Esophagus squamous epithelium (tissue), 5 donors: ENCODE results near the gene CPEB3. TPM values are rescaled to one million over a fixed set of nuclear protein-coding genes. Genes with fewer than 3 reads are reported as not detected.

Experiments
- DNase-seq: peaks from one replicate; lab custom pipeline; 2025; lab: John Stamatoyannopoulos, UW
- H3K27ac ChIP-seq, 4 donors: fragments of 200-600 bp; sonication (generic); one replicate each; pipeline ENCODE4 v1.5.1; 2016 to 2019; ENCODE audit warnings: mild to moderate bottlenecking in 1 of 4
- H3K27me3 ChIP-seq, 4 donors: fragments of 200-600 bp; sonication (generic); 1 replicate in 3 of 4; 2 replicates in 1 of 4; pipeline versions ENCODE4 v1.5.1 to v1.6.0; 2017 to 2021; ENCODE audit warnings: antibody characterized with exemption in 1 of 4
- H3K36me3 ChIP-seq, 3 donors: fragments of 200-600 bp; sonication (generic); one replicate each; pipeline ENCODE4 v1.5.1; 2016 to 2019
- H3K4me1 ChIP-seq, 3 donors: fragments of 200-600 bp; sonication (generic); one replicate each; pipeline ENCODE4 v1.5.1; 2017 to 2019
- H3K4me3 ChIP-seq, 4 donors: fragments of 200-600 bp; sonication (generic); 1 replicate in 3 of 4; 2 replicates in 1 of 4; pipeline ENCODE4 v1.5.1; 2016 to 2019; ENCODE audit warnings: mild to moderate bottlenecking in 2 of 4, moderate library complexity in 1 of 4
- H3K9me3 ChIP-seq, 3 donors: fragments of 200-600 bp; sonication (generic); one replicate each; pipeline ENCODE4 v1.5.1; 2016 to 2019
- POLR2A ChIP-seq, 4 donors: fragments of 450-650 bp; IDR thresholded peaks; one replicate each; pipeline ENCODE4 v1.6.1; 2017; ENCODE audit warnings: antibody characterized with exemption in 4 of 4, mild to moderate bottlenecking in 4 of 4, moderate library complexity in 3 of 4
- WGBS, 2 donors: methylation state at CpG; one replicate each; pipeline ENCODE4 v1.1.5; 2018; 5-methylcytosine and 5-hydroxymethylcytosine counted together
- intact Hi-C: fragments of 100-400 bp; cut with DNase I; formaldehyde crosslinking; loops from one replicate; pipeline ENCODE4 v1.15.0; 2022
- total RNA-seq, 4 donors: library from RNA; depleted of rRNA; stranded (reverse); fragments of >200 nt; gene quantifications; one replicate each; pipeline ENCODE4 v1.1.0, GENCODE V29; 2016
- TF ChIP-seq, protein P1 (sequence below), 6 experiments: fragments of 450-650 bp in 4 of 6; fragments of 200-600 bp in 2 of 6; sonication (generic) in 2 of 6; IDR thresholded peaks; one replicate each; pipeline ENCODE4 v1.5.1; 2016 to 2019; ENCODE audit warnings: antibody characterized with exemption in 6 of 6, mild to moderate bottlenecking in 4 of 6, moderate library complexity in 4 of 6
- donor health status: DM: yes; HTN: yes; CAD: no.

CPEB3 gene
- total RNA-seq, 4 donors from 2014 or later = 5.5 to 8.8 (median 7.3) TPM

DNA sequence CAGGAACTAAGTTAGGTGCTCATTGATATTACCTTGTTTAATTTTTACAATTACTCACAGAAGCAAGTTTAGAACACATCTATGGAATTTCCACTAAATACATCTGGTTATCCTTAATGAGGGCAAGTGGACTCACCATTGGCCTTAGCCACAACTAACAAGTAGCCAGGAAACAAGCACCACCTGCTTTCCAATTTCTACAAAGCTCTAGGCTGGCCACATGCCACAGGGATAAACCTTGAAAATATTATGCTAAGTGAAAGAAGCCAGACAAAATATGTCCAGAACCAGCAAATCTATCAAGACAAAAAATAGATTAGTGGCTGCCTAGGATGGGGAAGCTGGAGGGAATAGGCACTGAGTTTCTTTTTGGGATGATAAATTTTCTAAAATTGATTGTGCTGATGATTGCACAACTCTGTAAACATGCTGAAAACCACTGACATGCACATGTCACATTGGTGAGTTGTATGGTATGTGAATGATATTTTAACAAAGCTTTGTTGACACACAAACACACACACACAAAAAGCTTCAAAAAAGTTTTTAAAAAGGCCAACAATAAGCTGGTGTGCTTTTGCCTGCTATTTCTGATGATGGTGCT, 179.4 kb downstream of the CPEB3 start:
- peaks cover 0 to 14% (median 2%) of the 10 kb centered on the region in 3 donors for H3K4me1 ChIP-seq
- no peaks in the 10 kb centered on the region for H3K9me3 ChIP-seq
- no peak for DNase-seq
- no peaks in the 10 kb centered on the region for H3K27me3 ChIP-seq
- H3K27ac ChIP-seq = no peak overlapping the region
- H3K36me3 ChIP-seq = peaks cover 0 to 18% (median 0%) of the 10 kb centered on the region in 3 donors
- no peak overlapping the region for H3K4me3 ChIP-seq
- TF ChIP-seq, protein P1, sequence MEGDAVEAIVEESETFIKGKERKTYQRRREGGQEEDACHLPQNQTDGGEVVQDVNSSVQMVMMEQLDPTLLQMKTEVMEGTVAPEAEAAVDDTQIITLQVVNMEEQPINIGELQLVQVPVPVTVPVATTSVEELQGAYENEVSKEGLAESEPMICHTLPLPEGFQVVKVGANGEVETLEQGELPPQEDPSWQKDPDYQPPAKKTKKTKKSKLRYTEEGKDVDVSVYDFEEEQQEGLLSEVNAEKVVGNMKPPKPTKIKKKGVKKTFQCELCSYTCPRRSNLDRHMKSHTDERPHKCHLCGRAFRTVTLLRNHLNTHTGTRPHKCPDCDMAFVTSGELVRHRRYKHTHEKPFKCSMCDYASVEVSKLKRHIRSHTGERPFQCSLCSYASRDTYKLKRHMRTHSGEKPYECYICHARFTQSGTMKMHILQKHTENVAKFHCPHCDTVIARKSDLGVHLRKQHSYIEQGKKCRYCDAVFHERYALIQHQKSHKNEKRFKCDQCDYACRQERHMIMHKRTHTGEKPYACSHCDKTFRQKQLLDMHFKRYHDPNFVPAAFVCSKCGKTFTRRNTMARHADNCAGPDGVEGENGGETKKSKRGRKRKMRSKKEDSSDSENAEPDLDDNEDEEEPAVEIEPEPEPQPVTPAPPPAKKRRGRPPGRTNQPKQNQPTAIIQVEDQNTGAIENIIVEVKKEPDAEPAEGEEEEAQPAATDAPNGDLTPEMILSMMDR (IDR thresholded peaks at IDR 0.05) = no peak
- TF ChIP-seq POLR2A (IDR thresholded peaks at IDR 0.05) = no peak
- intact Hi-C loops = no loop called here

DNA sequence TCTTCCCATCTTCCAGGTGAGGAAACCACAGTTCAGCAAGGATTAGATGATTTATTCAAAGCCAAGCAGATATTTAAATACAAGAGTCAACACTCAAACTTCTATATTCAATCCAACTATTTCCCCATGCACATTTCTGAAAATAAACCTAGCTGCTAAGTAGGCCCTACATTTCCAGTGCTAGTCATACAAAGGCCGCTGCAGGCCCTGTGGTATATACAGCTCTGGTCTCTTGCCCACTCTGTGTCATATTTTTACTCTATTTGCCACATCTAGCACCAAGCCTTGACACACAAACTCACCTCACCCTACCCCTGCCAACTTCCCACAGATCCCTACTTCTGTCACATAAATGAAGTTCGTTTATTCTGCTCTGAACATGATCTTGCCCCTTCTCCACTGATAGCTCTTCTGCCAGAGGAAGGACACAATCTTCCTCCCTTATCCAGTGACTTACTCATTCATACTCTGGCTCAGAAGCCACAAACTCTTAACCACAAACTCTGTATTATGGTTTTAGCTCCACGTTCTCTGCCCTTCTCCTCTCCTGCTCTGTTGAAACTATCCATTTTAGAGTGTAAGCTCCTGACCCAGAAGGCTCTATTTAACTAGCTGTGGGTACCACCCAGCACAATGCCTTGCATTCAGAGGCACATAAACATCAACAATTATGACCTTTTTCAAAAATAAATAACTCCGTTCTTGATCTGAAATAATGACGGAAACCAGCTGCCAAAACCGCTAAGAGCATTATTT, 180.7 kb downstream of the CPEB3 start:
- intact Hi-C loops = no loop called here
- H3K4me1 ChIP-seq = peaks cover 0 to 14% (median 2%) of the 10 kb centered on the region in 3 donors
- TF ChIP-seq POLR2A (IDR thresholded peaks at IDR 0.05) = no peak
- TF ChIP-seq, protein P1 (IDR thresholded peaks at IDR 0.05) = no peak
- H3K36me3 ChIP-seq = peaks cover 0 to 18% (median 0%) of the 10 kb centered on the region in 3 donors
- H3K27me3 ChIP-seq = no peaks in the 10 kb centered on the region
- DNase-seq = no peak
- no peak overlapping the region for H3K27ac ChIP-seq
- no peaks in the 10 kb centered on the region for H3K9me3 ChIP-seq
- no peak overlapping the region for H3K4me3 ChIP-seq
- 82 to 88% methylated on average over 6 of the region's 6 CpGs for WGBS, 2 donors

DNA sequence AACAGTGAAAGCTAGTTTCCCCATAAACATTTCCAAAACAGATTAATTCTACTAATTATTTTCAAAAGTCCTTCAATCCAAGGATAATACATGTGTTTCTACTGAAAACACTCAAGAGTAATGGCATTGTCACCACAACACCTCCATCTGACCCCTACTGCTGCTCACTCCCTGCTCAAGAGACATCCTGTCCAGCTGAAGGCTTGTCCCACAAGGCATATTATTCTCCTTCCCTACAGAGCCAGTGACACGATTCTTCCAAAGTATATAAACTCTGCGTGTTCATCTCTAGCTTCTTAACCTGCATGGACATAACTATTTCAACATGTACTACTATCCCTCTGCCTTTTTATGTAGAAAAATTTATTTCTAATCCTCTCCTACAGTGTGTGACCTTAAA, 182.1 kb downstream of the CPEB3 start:
- TF ChIP-seq POLR2A (IDR thresholded peaks at IDR 0.05) = no peak
- TF ChIP-seq, protein P1 (IDR thresholded peaks at IDR 0.05) = no peak
- 85 to 87% methylated on average over 2 of the region's 2 CpGs for WGBS, 2 donors

DNA sequence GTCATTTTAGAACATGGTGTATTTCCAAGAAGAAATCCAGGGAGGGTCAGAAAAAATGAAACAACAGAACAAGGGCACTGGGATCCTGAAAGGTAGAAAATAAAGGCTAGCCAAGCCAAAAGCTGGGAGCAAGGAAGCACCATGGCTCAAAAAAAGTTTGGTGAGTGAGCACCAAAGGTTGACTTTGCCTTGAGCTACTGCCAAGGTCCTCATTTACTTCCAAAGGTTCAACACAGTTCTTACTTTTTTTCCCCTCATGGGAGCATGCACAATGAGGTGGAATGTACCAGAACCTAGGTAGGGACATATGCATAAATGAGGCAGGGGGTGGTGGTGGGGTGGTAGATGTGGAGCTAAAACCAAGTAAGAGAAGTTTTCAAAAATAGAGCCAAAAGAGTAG, 182.8 kb downstream of the CPEB3 start:
- Histone ChIP-seq H3K27ac (no peak overlapping the region), H3K9me3 (no peaks in the 10 kb centered on the region), H3K36me3 (peaks cover 0 to 12% (median 0%) of the 10 kb centered on the region in 3 donors), H3K4me1 (peaks cover 0 to 14% (median 2%) of the 10 kb centered on the region in 3 donors), H3K4me3 (no peak overlapping the region), H3K27me3 (no peaks in the 10 kb centered on the region)
- DNase-seq = no peak
- TF ChIP-seq POLR2A (IDR thresholded peaks at IDR 0.05) = no peak
- TF ChIP-seq, protein P1 (IDR thresholded peaks at IDR 0.05) = no peak
- intact Hi-C loops = no loop called here

More for the DNA sequence above, 182.1 kb downstream of the CPEB3 start:
- H3K36me3 ChIP-seq = peaks cover 0 to 12% (median 0%) of the 10 kb centered on the region in 3 donors
- no peak for DNase-seq
- H3K27me3 ChIP-seq = no peaks in the 10 kb centered on the region
- H3K27ac ChIP-seq = no peak overlapping the region
- H3K4me1 ChIP-seq = peaks cover 0 to 14% (median 2%) of the 10 kb centered on the region in 3 donors
- intact Hi-C loops = no loop called here
- H3K4me3 ChIP-seq = no peak overlapping the region
- H3K9me3 ChIP-seq = no peaks in the 10 kb centered on the region

DNA sequence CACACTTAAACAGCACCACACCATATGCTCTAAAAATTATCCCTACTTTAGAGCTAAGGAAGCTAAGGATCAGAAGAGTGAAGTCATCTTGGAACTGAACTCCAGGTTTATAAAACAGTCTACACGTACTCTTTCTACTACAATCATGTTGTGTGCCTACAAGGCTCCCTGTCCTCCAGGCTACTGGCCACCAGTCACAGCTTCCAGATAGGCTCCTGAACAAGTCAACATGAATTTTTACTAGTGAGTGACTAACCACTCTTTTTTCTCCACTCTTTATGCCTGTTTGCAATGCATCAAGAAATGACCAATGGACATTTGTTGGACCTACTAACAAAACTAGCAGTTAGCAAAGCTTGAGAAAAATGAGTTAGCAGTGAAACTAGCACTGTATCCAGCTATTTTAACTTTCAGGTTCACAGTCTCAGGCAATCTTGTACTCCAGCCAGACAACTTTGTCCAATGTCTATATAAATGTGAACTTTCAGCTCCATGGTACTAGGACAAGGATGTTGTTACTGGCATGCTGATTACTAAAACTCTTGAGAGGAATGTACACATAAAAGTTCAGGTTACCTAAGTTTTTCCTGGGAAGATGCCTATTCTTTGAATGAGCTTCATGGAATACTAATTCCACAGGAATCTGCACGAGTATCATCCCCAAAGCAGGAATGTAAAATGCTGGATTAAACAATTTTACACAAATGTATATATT, 187.3 kb downstream of the CPEB3 start:
- intact Hi-C loops = no loop called here
- H3K27ac ChIP-seq = no peak overlapping the region
- no peaks in the 10 kb centered on the region for H3K27me3 ChIP-seq
- H3K36me3 ChIP-seq = no peaks in the 10 kb centered on the region
- H3K9me3 ChIP-seq = no peaks in the 10 kb centered on the region
- 78 to 82% methylated on average over 2 of the region's 2 CpGs for WGBS, 2 donors
- no peak for TF ChIP-seq POLR2A (IDR thresholded peaks at IDR 0.05)
- TF ChIP-seq, protein P1 (IDR thresholded peaks at IDR 0.05) = no peak
- H3K4me1 ChIP-seq = peaks cover 4 to 32% (median 11%) of the 10 kb centered on the region in 3 donors
- no peak for DNase-seq
- no peak overlapping the region for H3K4me3 ChIP-seq
